Measurements from ENCODE around the gene MACROD2.
"Not testable (repeated sequence)": the region's sequence is repeated elsewhere in the genome, so short reads cannot be mapped to it uniquely, and the experiment has no call there.

Gene MACROD2

GRCh38 chr20:14981486-14981885, 986.2 kb downstream of the MACROD2 start:
- not testable (repeated sequence) for DNase-seq

DNA sequence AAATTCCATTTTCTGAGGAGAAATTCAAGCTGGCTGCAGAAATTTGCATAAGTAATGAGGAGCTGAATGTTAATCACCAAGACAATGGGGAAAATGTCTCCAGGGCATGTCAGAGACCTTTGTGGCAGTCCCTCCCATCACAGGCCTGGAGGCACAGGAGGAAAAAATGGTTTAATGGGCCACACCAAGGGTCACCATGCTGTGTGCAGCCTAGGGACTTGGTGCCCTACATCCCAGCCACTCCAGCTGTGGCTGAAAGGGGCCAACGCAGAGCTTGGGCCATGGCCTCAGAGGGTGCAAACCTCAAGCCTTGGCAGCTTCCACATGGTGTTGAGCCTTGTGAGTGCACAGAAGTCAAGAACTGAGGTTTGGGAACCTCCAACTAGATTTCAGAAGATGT, 987.0 kb downstream of the MACROD2 start:
- not testable (repeated sequence) for DNase-seq

DNA sequence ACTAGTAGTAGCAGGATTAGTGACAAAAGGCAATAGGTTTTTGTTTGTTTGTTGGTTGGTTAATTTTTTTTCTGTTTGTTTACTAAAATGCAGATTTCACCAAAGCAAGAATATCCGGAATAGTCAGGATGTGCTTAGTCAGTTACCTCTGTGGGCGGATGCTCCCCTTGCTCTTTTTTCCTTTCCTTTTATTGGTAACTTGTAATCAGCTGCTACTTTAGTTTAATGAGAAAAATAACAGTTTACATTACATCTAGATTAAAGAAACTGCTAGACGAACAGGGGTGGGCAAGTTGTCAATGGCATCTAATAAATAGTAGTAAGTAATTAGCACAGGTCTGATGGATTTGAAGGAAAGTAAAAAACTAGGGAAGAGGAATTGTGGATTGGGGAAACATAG, 989.0 kb downstream of the MACROD2 start:
- DNase-seq, result no peak

- no peak for DNase-seq
Observed at GRCh38 chr20:14984768-14985622, 989.7 kb downstream of the MACROD2 start.

- DNase-seq, result no peak
Observed at GRCh38 chr20:14986026-14986655, 990.8 kb downstream of the MACROD2 start.

DNA sequence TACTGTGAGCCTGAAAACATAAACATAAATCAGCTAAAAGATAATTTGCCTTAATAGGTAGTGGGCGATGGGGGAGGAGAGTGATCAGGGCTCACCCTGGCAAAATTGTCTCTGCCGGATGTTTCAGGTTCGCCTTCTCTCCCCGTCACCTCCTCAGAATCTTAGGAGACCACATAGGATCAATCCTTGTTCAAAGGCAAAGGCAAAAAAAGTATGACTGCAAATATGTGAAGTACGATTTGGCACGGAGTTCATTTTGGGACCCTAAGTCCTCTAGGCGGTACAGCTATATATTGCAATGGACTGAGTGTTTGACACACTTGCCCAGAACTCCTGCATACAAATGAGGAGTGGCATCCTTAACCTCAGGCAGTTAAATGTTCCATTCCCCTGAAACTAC, 991.3 kb downstream of the MACROD2 start:
- no peak for DNase-seq

DNA sequence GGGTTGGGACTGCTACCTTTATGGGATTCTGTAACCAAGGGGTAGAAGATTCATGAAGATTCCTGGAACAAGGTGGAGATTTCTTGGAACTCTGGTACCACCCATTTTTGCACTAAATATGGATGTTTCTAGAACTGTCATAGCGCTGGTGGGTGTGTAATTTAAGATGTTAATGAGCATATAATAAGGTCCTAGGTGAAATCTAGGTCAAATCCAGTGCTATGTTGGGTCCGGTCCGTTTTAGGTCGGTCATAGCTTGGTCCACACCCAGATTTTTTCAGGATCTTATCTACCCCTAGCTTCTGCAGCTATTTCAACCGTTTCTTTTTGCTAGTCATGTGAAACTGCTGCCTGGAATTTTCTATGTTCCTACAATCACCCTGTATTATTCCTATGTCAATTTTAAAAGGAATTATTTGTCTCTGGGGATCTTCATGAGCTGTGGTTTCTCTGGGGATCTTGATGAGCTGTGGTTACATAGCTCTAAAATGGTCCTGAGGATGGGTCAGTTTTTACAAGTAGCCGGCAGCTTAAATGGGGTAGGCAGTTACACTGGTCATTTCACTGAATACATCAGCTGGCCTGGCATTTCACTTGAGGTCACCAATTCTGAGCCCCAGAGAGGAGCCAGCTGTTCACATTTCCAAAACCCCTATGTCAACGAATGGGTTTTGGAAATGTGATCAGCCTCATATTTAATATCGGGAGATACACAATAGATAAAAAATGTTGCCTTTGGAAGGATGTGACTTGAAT, 994.4 kb downstream of the MACROD2 start:
- DNase-seq, result no peak

DNA sequence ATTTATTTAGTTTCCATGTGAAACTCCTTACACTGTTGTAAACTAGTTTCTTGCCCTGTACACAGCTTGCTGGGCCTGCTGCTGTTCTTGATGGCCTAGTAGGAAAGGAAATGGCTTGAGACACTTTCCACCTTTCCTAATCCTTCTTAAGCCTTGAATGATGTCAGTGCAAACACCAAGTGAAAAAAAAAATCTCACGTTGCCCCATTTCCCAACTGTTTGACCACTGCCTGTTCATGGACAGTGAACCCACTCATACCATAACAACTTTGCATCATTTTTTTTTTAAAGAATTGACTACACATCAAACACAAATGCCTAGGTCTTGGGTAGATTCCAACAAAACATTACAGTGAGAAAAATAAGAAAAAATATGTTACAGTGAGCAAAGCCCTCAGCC, 995.7 kb downstream of the MACROD2 start:
- DNase-seq, result no peak

- no peak for DNase-seq
Observed at GRCh38 chr20:14992153-14992552, 996.8 kb downstream of the MACROD2 start.

DNA sequence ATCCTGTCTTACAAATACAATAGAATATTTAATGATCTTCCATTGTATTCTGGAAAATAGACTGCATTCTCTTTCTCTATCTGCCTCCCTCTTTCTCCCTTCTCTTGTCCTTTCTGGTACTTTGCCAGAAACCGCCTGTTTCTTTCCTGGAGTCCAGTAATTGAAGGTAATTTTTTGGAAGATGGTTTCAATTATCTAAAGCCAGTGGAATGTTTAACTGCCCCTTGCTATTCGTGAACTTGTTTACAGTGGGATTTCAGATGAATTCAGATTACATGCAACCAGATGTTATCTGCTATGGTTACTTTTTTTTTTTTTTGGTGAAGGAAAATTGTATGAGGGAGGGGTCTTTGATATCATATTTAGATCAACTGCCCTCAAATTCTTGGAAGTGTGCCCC, 997.6 kb downstream of the MACROD2 start:
- DNase-seq, result no peak

GRCh38 chr20:14996883-14997672, 1001.8 kb downstream of the MACROD2 start:
- DNase-seq, result no peak

GRCh38 chr20:14997791-14998190, 1002.5 kb downstream of the MACROD2 start:
- no peak for DNase-seq

- no peak for DNase-seq
Observed at GRCh38 chr20:15005300-15005986, 1010.1 kb downstream of the MACROD2 start.

DNA sequence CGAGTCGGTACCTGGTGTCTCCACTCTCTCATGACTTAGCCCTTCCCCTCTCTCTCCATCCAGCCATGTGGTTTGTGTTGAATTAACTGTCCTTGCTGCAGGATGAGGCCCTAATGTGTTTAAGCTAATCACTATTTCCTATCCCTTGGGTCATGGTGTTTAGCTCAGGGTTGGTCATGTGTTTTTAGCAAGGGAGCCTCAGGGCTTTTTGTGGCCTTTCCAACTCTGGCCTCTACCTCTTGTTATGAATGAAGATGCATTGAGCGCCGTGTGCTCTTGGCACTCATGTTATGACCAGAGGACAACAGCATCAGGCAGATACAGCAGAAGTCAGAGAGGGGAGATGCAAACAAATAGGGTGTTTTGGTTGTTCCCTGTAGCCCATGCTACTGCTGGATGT, 1016.3 kb downstream of the MACROD2 start:
- DNase-seq, result no peak

DNA sequence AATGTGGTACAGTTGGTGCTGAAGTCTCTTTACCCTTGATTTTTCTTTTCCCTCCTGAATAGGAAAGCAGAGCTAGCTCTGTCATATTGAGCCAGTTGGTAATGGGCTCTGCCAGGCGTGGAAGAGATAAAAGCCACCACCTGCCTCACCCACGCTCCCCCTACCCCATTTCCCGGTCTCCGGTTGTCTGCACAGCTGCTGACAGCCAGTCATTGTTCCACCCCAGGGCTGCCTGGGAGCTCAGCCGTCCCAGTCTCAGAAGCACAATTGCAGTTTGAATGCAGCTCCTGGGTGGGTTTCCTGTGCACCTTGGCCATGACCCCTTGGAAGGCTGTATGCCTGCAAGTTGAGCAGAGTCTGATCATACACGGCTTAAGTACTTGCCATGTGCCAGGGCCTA, 1017.2 kb downstream of the MACROD2 start:
- no peak for DNase-seq

DNA sequence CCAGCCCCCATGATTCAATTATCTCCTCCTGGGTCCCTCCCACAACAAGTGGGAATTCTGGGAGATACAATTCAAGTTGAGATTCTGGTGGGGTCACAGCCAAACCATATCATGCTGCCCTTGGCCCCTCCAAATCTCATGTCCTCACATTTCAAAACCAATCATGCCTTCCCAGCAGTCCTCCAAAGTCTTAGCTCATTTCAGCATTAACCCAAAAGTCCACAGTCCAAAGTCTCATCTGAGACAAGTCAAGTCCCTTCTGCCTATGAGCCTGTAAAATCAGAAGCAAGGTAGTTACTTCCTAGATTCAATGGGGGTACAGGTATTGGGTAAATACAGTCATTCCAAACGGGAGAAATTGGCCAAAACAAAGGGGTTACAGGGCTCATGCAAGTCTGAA, 1021.6 kb downstream of the MACROD2 start:
- not testable (repeated sequence) for DNase-seq

DNA sequence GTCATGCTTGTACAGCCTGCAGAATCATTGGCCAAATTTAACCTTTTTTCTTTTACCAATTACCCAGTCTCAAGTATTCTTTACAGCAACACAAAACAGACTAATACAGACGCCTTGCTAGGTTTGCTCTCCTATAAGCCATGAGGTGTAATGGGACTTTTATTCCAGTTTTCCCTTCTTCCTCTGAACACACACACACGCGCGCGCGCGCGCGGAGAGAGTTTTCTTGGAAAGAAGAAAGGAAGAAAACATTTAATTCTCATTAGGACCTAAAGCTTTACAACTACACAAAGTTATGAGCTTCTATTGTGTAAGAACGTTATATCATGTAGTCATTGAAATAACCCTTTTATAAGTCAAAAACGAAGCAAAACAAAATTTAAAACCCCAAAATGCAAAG, 1023.6 kb downstream of the MACROD2 start:
- DNase-seq, result no peak

DNA sequence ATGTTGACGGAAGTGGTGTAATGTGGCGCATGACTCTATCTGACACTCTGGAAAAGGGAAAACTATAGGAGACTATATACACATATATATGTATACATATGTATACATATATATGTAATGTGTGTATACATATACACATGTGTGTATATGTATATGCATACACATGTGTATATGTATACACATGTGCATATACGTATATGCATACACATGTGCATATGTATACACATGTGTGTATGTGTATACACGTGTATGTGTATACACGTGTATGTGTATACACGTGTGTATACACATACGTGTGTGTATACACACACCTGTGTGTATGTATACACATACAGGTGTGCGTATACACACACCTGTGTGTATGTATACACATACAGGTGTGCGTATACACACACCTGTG, 1025.5 kb downstream of the MACROD2 start:
- DNase-seq, result no peak

GRCh38 chr20:15022921-15023320, 1027.6 kb downstream of the MACROD2 start:
- DNase-seq, result no peak

- no peak for DNase-seq
Observed at GRCh38 chr20:15026759-15027158, 1031.4 kb downstream of the MACROD2 start.

- no peak for DNase-seq
Observed at GRCh38 chr20:15030826-15031225, 1035.5 kb downstream of the MACROD2 start.

Data from left hindlimb (tissue), 1 donor.